Activated CD8-positive, alpha-beta T cell treated with anti-CD3 and anti-CD28 coated beads for 36 hours (primary cell): Measurements from ENCODE around the gene TRIM65. TPM values are rescaled to one million over a fixed set of nuclear protein-coding genes. Genes with fewer than 3 reads are reported as not detected.
"Not testable (repeated sequence)": the region's sequence is repeated elsewhere in the genome, so short reads cannot be mapped to it uniquely, and the experiment has no call there.

Source experiments
- ATAC-seq: fragments of 200-7000 bp; cut with Tn5 transposase; one replicate; pipeline ENCODE4 v1.10.0; 2021; ENCODE audit warnings: mild to moderate bottlenecking, moderate library complexity
- CTCF ChIA-PET: fragments of 350-600 bp; sonication (Branson Sonifier 250); formaldehyde crosslinking; loops from one replicate; lab custom pipeline; 2021; ENCODE audit warnings: antibody characterized with exemption; lab: Charles Lee
- POLR2A ChIA-PET: fragments of 350-600 bp; sonication (Branson Sonifier 250); formaldehyde crosslinking; loops from one replicate; lab custom pipeline; 2021; ENCODE audit warnings: antibody characterized with exemption; lab: Charles Lee
- DNase-seq: peaks from one replicate; pipeline ENCODE4 v3.0.0-alpha.2; 2020
- H3K27ac Mint-ChIP-seq: one replicate; pipeline ENCODE4 v1.8.0; 2021; ENCODE audit warnings: mild to moderate bottlenecking, mixed read lengths
- H3K27me3 Mint-ChIP-seq: one replicate; pipeline ENCODE4 v1.8.0; 2021; ENCODE audit warnings: mixed read lengths
- H3K36me3 Mint-ChIP-seq: one replicate; pipeline ENCODE4 v1.8.0; 2021; ENCODE audit warnings: low read depth, mixed read lengths
- H3K4me1 Mint-ChIP-seq: one replicate; pipeline ENCODE4 v1.8.0; 2021; ENCODE audit warnings: low read depth, mixed read lengths
- H3K4me3 Mint-ChIP-seq: one replicate; pipeline ENCODE4 v1.8.0; 2021; ENCODE audit warnings: mild to moderate bottlenecking, moderate library complexity, mixed read lengths
- H3K9me3 Mint-ChIP-seq: one replicate; pipeline ENCODE4 v1.8.0; 2021; ENCODE audit warnings: mixed read lengths
- CTCF ChIP-seq: fragments of 200-600 bp; IDR thresholded peaks from one replicate; pipeline ENCODE4 v1.8.0; 2022; ENCODE audit warnings: antibody characterized with exemption, mild to moderate bottlenecking
- intact Hi-C: fragments of 100-400 bp; cut with micrococcal nuclease; formaldehyde crosslinking; loops from one replicate; pipeline ENCODE4 v1.10.0; 2022
- total RNA-seq, 2 experiments: library from RNA; stranded (reverse); gene quantifications; one replicate each; pipeline ENCODE4 v1.2.3, GENCODE V29; 2021

The TRIM65 gene
- total RNA-seq, 2 experiments from 2014 or later, result 37.1 to 42.2 TPM

GRCh38 chr17:75891605-75892555, 4.9 kb downstream of the TRIM65 start:
- Mint-ChIP-seq H3K9me3 (no peaks in the 10 kb centered on the region), H3K4me3 (no peak overlapping the region), H3K4me1 (peaks cover 22% of the 10 kb centered on the region), H3K36me3 (peaks cover 18% of the 10 kb centered on the region), H3K27ac (no peak overlapping the region), H3K27me3 (no peaks in the 10 kb centered on the region)
- ATAC-seq, result no peak
- no peak for TF ChIP-seq CTCF
- no peak for DNase-seq
- intact Hi-C loops, result no loop called here
- ChIA-PET POLR2A (interaction anchor here (1.1 to 9.5 kb wide), 8 partner anchors 10 to 116 kb away, joined by 3 to 100 read pairs (median 4); partner anchors contain the start of genes MRPL38 and TRIM47), CTCF (interaction anchor here (1.4 to 9.8 kb wide), 2 partner anchors 15 to 388 kb away, joined by 4 to 78 read pairs; partner anchors contain the start of gene TRIM47)

GRCh38 chr17:75891022-75891604, 5.6 kb downstream of the TRIM65 start:
- ChIA-PET POLR2A (interaction anchor here (1.1 to 1.8 kb wide), 4 partner anchors 9 to 35 kb away, joined by 3 to 4 read pairs (median 4); no protein-coding TSS in a partner anchor), CTCF (interaction anchor here (1.3 to 9.8 kb wide), 3 partner anchors 13 to 30 kb away, joined by 3 to 78 read pairs (median 8); partner anchors contain the start of gene TRIM47)
- Mint-ChIP-seq H3K4me1 (peaks cover 22% of the 10 kb centered on the region), H3K4me3 (no peak overlapping the region), H3K36me3 (peaks cover 18% of the 10 kb centered on the region), H3K9me3 (no peaks in the 10 kb centered on the region), H3K27me3 (no peaks in the 10 kb centered on the region), H3K27ac (no peak overlapping the region)
- no peak for DNase-seq
- ATAC-seq, result no peak
- TF ChIP-seq CTCF, result no peak
- intact Hi-C loops, result no loop called here

- H3K27ac Mint-ChIP-seq, result peak overlapping the region; percentile 46
- H3K4me1 Mint-ChIP-seq, result peaks cover 13% of the 10 kb centered on the region
- CTCF ChIA-PET, result interaction anchor here (0.6 to 9.8 kb wide), 5 partner anchors 8 to 107 kb away, joined by 3 to 78 read pairs (median 3); partner anchors contain the start of gene TRIM47
- ATAC-seq (peak; percentile 71), DNase-seq (peak; percentile 24)
- H3K9me3 Mint-ChIP-seq, result no peaks in the 10 kb centered on the region
- no peak for TF ChIP-seq CTCF
- no peaks in the 10 kb centered on the region for H3K27me3 Mint-ChIP-seq
- intact Hi-C loops, result no loop called here
- POLR2A ChIA-PET, result interaction anchor here (1.0 to 1.1 kb wide), 3 partner anchors 9 to 11 kb away, joined by 3 read pairs; partner anchors contain the start of gene TRIM47
- H3K4me3 Mint-ChIP-seq, result no peak overlapping the region
- H3K36me3 Mint-ChIP-seq, result peaks cover 10% of the 10 kb centered on the region
Measured at GRCh38 chr17:75889454-75889853, 7.3 kb downstream of the TRIM65 start.

- ChIA-PET POLR2A (no interaction called here), CTCF (interaction anchor here (0.6 to 1.1 kb wide), 3 partner anchors 11 to 126 kb away, joined by 3 to 4 read pairs (median 3); no protein-coding TSS in a partner anchor)
- H3K27ac Mint-ChIP-seq, result no peak overlapping the region
- H3K36me3 Mint-ChIP-seq, result peaks cover 7% of the 10 kb centered on the region
- peaks cover 8% of the 10 kb centered on the region for H3K4me1 Mint-ChIP-seq
- no peak for TF ChIP-seq CTCF
- ATAC-seq, result no peak
- DNase-seq, result no peak
- no peaks in the 10 kb centered on the region for H3K27me3 Mint-ChIP-seq
- intact Hi-C loops, result no loop called here
- H3K9me3 Mint-ChIP-seq, result no peaks in the 10 kb centered on the region
- no peak overlapping the region for H3K4me3 Mint-ChIP-seq
Measured at GRCh38 chr17:75888484-75888883, 8.3 kb downstream of the TRIM65 start.

- ATAC-seq, H3K4me3 Mint-ChIP-seq, H3K9me3 Mint-ChIP-seq, DNase-seq, H3K27me3 Mint-ChIP-seq, H3K27ac Mint-ChIP-seq, intact Hi-C loops, H3K36me3 Mint-ChIP-seq: not testable (repeated sequence)
- H3K4me1 Mint-ChIP-seq, result peaks cover 11% of the 10 kb centered on the region
- POLR2A ChIA-PET, result interaction anchor here (1.2 kb wide), 2 partner anchors 9 to 10 kb away, joined by 3 to 4 read pairs; no protein-coding TSS in a partner anchor
- CTCF ChIA-PET, result interaction anchor here (2.2 kb wide), 1 partner anchor 24 kb away, joined by 8 read pairs; no protein-coding TSS in a partner anchor
Measured at GRCh38 chr17:75885860-75886259, 10.9 kb downstream of the TRIM65 start.
